Ascending aorta (tissue), 2 donors: ENCODE data around the gene TMEM132C. TPM values are rescaled to one million over a fixed set of nuclear protein-coding genes. Genes with fewer than 3 reads are reported as not detected.

Experiments
- DNase-seq, 2 donors: peaks; one replicate each; pipeline ENCODE4 v3.0.0-alpha.2; 2019; ENCODE audit warnings: low spot score in 2 of 2
- H3K27ac ChIP-seq, 2 donors: fragments of 200-600 bp; sonication (generic); one replicate each; pipeline ENCODE4 v1.5.1; 2016 to 2017; ENCODE audit warnings: mild to moderate bottlenecking in 1 of 2
- H3K27me3 ChIP-seq: fragments of 200-600 bp; sonication (generic); one replicate; pipeline ENCODE4 v1.5.1; 2017
- H3K36me3 ChIP-seq, 2 donors: fragments of 200-600 bp; sonication (generic); one replicate each; pipeline ENCODE4 v1.5.1; 2016
- H3K4me1 ChIP-seq, 2 donors: fragments of 200-600 bp; sonication (generic); one replicate each; pipeline ENCODE4 v1.5.1; 2016 to 2017; ENCODE audit warnings: mild to moderate bottlenecking in 1 of 2
- H3K4me3 ChIP-seq, 2 donors: fragments of 200-600 bp; sonication (generic); one replicate each; pipeline ENCODE4 v1.5.1; 2016 to 2017; ENCODE audit warnings: mild to moderate bottlenecking in 1 of 2
- H3K9me3 ChIP-seq, 2 donors: fragments of 200-600 bp; sonication (generic); one replicate each; pipeline ENCODE4 v1.5.1; 2016
- CTCF ChIP-seq, 3 experiments: fragments of 200-600 bp in 2 of 3; fragments of 450-650 bp in 1 of 3; sonication (generic) in 2 of 3; IDR thresholded peaks; one replicate each; pipeline ENCODE4 v1.5.1; 2016 to 2019; ENCODE audit warnings: antibody characterized with exemption in 3 of 3, mild to moderate bottlenecking in 1 of 3, moderate library complexity in 1 of 3
- intact Hi-C: fragments of 100-400 bp; cut with DNase I; formaldehyde crosslinking; loops from one replicate; pipeline ENCODE4 v1.15.1; 2023
- total RNA-seq: library from RNA; depleted of rRNA; stranded (reverse); fragments of >200 nt; gene quantifications from one replicate; pipeline ENCODE4 v1.1.0, GENCODE V29; 2016

The TMEM132C gene
- total RNA-seq, 1 donor from 2014 or later, result 0.96 TPM

DNA sequence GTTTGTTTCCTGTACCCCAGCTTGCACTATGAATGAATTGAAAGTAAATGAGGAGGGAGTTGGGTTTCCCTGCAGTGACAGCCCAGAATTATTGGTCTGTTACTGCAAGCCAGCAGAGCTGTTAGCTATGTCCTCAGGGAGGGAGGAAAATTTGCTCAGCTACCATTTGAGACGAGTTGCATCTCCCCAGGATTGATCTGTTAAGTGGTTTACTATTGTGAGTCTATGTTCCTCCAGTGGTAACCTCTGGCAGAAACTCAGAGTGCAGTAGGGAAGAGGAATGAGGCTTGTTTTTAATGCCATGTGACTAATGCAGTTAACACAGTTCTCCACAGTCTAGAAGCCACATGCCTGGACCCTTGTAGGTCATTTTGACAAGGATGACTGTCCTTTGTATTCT, 382.9 kb downstream of the TMEM132C start:
- no peak for TF ChIP-seq CTCF (IDR thresholded peaks at IDR 0.05)
- Histone ChIP-seq H3K27me3 (no peaks in the 10 kb centered on the region), H3K4me1 (no peaks in the 10 kb centered on the region), H3K36me3 (no peaks in the 10 kb centered on the region), H3K27ac (no peak overlapping the region), H3K4me3 (no peak overlapping the region), H3K9me3 (no peaks in the 10 kb centered on the region)
- intact Hi-C loops, result no loop called here
- no peak for DNase-seq

GRCh38 chr12:128652136-128652751, 385.3 kb downstream of the TMEM132C start:
- Histone ChIP-seq H3K27me3 (no peaks in the 10 kb centered on the region), H3K9me3 (no peaks in the 10 kb centered on the region), H3K4me1 (no peaks in the 10 kb centered on the region), H3K36me3 (no peaks in the 10 kb centered on the region), H3K27ac (no peak overlapping the region), H3K4me3 (no peak overlapping the region)
- intact Hi-C loops, result no loop called here
- TF ChIP-seq CTCF (IDR thresholded peaks at IDR 0.05), result no peak
- DNase-seq, result no peak

- Histone ChIP-seq H3K36me3 (no peaks in the 10 kb centered on the region), H3K9me3 (no peaks in the 10 kb centered on the region), H3K27ac (no peak overlapping the region), H3K4me3 (no peak overlapping the region), H3K4me1 (no peaks in the 10 kb centered on the region), H3K27me3 (no peaks in the 10 kb centered on the region)
- no peak for DNase-seq
- intact Hi-C loops, result no loop called here
- no peak for TF ChIP-seq CTCF (IDR thresholded peaks at IDR 0.05)
These were observed 387.5 kb downstream of the TMEM132C start for GRCh38 chr12:128654468-128654867.

DNA sequence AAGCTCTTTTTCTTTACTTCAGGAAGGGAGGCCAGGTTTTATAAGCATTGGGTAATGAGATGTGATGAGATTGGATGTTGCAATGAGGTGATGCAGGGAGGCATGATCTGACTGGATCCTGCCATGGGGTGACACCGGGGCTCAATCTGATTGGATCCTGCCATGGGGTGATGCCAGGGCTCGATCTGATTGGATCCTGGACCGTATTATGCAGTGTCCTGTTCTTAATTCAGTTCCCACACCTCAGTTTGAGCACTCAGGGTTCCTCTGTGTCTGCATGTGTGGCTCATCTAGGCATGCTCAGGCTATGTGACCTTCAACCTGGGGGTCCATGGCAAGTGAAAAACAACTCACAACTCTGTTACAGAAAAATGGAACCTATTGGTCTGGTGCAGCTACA, 390.4 kb downstream of the TMEM132C start:
- Histone ChIP-seq H3K36me3 (no peaks in the 10 kb centered on the region), H3K27me3 (no peaks in the 10 kb centered on the region), H3K9me3 (no peaks in the 10 kb centered on the region), H3K27ac (no peak overlapping the region), H3K4me3 (no peak overlapping the region), H3K4me1 (no peaks in the 10 kb centered on the region)
- DNase-seq, result no peak
- intact Hi-C loops, result no loop called here
- no peak for TF ChIP-seq CTCF (IDR thresholded peaks at IDR 0.05)

GRCh38 chr12:128660532-128661225, 393.7 kb downstream of the TMEM132C start:
- no peaks in the 10 kb centered on the region for H3K36me3 ChIP-seq
- intact Hi-C loops, result no loop called here
- H3K27me3 ChIP-seq, result no peaks in the 10 kb centered on the region
- no peaks in the 10 kb centered on the region for H3K4me1 ChIP-seq
- H3K9me3 ChIP-seq, result no peaks in the 10 kb centered on the region
- TF ChIP-seq CTCF (IDR thresholded peaks at IDR 0.05), result no peak
- DNase-seq, result no peak
- H3K4me3 ChIP-seq, result no peak overlapping the region
- H3K27ac ChIP-seq, result no peak overlapping the region
